ENCODE data around the gene RPS6KA3. TPM values are rescaled to one million over a fixed set of nuclear protein-coding genes. Genes with fewer than 3 reads are reported as not detected.

The RPS6KA3 gene
- total RNA-seq, 4 donors from 2014 or later, result 41.6 to 57.6 (median 51.4) TPM

DNA sequence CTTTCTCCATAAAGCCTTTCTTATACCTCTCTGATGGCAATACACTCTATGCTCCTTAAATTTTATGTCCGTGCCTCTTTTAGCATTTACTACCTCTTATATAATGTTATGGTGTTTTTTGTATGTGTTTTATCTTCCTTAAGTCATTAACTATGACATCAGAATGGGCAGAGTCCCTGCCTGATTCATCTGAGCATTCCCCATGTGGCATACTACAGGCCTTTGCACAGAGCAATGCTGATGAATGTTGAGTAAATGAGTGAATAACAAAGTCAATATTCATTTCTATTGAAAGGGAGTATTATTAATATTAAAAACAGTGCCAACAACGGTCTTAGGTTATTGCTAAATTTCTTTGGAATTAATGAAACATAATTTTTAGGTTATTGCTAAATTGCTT lies 18.8 kb upstream of the RPS6KA3 start:
- no peak for DNase-seq
- no peaks in the 10 kb centered on the region for H3K4me1 ChIP-seq
- no peak for TF ChIP-seq POLR2A (IDR thresholded peaks at IDR 0.05)
- TF ChIP-seq, protein P1, sequence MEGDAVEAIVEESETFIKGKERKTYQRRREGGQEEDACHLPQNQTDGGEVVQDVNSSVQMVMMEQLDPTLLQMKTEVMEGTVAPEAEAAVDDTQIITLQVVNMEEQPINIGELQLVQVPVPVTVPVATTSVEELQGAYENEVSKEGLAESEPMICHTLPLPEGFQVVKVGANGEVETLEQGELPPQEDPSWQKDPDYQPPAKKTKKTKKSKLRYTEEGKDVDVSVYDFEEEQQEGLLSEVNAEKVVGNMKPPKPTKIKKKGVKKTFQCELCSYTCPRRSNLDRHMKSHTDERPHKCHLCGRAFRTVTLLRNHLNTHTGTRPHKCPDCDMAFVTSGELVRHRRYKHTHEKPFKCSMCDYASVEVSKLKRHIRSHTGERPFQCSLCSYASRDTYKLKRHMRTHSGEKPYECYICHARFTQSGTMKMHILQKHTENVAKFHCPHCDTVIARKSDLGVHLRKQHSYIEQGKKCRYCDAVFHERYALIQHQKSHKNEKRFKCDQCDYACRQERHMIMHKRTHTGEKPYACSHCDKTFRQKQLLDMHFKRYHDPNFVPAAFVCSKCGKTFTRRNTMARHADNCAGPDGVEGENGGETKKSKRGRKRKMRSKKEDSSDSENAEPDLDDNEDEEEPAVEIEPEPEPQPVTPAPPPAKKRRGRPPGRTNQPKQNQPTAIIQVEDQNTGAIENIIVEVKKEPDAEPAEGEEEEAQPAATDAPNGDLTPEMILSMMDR (IDR thresholded peaks at IDR 0.05), result no peak
- 66 to 85% methylated on average over 2 of the region's 2 CpGs for WGBS, 2 donors
- intact Hi-C loops (cut with DNase I), result no loop called here
- no peak overlapping the region for H3K4me3 ChIP-seq (replicated peaks in 1 of 3)
- H3K27me3 ChIP-seq, result no peaks in the 10 kb centered on the region
- H3K27ac ChIP-seq, result no peak overlapping the region
- H3K36me3 ChIP-seq, result no peaks in the 10 kb centered on the region
- H3K9me3 ChIP-seq, result no peaks in the 10 kb centered on the region

DNA sequence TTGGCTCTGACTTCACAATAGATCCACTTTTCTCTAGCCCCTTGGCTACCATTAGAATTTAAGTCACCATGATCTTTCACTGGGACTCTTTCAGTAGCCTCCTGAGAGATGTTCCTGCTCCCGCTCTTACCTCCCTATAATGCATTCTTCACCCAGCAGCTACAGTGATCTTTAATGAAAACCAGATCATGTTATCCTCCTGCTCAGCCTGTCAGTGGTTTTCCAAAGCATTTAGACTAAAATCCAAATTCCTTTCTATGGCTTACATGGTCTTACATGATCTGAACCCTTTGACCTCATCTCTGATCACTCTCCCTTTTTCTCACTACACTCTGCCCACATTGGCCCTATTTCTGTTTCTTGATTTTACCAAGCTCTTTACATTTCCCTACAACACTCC lies 18.3 kb upstream of the RPS6KA3 start:
- H3K4me1 ChIP-seq, result no peaks in the 10 kb centered on the region
- H3K9me3 ChIP-seq, result no peaks in the 10 kb centered on the region
- 92 to 94% methylated on average over 1 of the region's 1 CpG for WGBS, 2 donors
- TF ChIP-seq, protein P1 (IDR thresholded peaks at IDR 0.05), result no peak
- no peak for TF ChIP-seq POLR2A (IDR thresholded peaks at IDR 0.05)
- no peak for DNase-seq
- intact Hi-C loops (cut with DNase I), result no loop called here
- H3K27ac ChIP-seq, result no peak overlapping the region
- H3K27me3 ChIP-seq, result no peaks in the 10 kb centered on the region
- H3K4me3 ChIP-seq (replicated peaks in 1 of 3), result no peak overlapping the region
- no peaks in the 10 kb centered on the region for H3K36me3 ChIP-seq

DNA sequence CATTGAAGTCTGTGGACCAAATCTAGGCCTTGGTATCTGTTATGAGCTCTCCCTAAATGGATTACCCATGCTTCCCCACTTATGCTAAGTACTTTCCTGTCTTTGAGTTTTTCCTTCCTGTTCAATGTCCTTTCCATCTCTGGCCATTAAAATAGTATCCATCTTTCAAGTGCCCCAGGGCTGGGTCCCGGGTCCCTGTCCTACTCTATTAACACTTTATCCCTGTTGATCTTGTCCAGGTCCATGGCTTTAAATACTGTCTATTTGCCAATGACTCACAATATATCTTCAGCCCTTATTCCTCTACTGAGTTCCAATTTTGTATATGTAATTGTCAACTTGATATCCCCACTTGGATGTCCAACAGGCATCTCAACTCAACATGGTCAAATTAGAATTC lies 17.7 kb upstream of the RPS6KA3 start:
- Histone ChIP-seq H3K36me3 (no peaks in the 10 kb centered on the region), H3K4me3 (replicated peaks in 1 of 3) (no peak overlapping the region), H3K9me3 (no peaks in the 10 kb centered on the region), H3K27me3 (no peaks in the 10 kb centered on the region), H3K4me1 (no peaks in the 10 kb centered on the region), H3K27ac (no peak overlapping the region)
- intact Hi-C loops (cut with DNase I), result no loop called here
- TF ChIP-seq, protein P1 (IDR thresholded peaks at IDR 0.05), result no peak
- TF ChIP-seq POLR2A (IDR thresholded peaks at IDR 0.05), result no peak
- 63 to 68% methylated on average over 1 of the region's 1 CpG for WGBS, 2 donors
- no peak for DNase-seq

DNA sequence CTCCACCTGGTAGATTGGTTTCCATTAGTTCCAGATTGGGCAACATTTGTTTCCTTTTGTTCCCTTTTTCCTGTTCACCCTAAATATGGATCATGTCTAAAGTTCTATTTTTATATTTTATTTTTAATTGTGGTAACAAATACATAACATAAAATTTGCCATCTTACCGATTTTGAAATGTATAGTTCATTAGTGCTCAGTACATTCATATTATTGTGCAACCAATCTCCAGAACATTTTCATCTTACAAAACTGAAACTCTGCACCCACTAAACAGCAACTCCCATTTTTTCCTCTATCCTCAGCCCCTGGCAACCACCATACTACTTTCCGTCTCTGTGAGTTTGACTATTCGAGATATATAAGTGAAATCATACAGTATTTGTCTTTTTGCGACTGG lies 14.2 kb upstream of the RPS6KA3 start:
- 89 to 95% methylated on average over 4 of the region's 4 CpGs for WGBS, 2 donors
- no peak for DNase-seq
- TF ChIP-seq POLR2A (IDR thresholded peaks at IDR 0.05), result no peak
- Histone ChIP-seq H3K4me3 (replicated peaks in 1 of 3) (no peak overlapping the region), H3K36me3 (no peaks in the 10 kb centered on the region), H3K4me1 (no peaks in the 10 kb centered on the region), H3K9me3 (no peaks in the 10 kb centered on the region), H3K27ac (no peak overlapping the region), H3K27me3 (no peaks in the 10 kb centered on the region)
- intact Hi-C loops (cut with DNase I), result no loop called here

DNA sequence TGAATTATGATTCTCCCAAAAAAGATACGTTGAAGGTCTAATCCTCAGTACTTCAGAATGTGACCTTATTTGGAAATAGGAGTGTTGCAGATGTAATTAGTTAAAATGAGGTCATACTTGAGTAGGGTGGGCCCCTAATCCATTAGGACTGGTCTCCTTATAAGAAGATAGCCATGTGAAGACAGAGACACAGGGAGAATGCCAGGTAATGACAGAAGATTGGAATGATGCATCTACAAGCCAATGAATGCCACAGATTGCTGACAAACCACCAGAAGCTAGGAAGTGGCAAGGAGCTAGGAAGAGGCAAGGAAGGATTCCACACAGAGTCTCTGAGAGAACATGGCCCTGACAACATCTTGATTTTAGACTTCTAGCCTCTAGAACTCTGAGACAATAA lies 7.4 kb upstream of the RPS6KA3 start:
- Histone ChIP-seq H3K27me3 (no peaks in the 10 kb centered on the region), H3K4me3 (replicated peaks in 1 of 3) (no peak overlapping the region), H3K36me3 (no peaks in the 10 kb centered on the region), H3K9me3 (no peaks in the 10 kb centered on the region), H3K27ac (no peak overlapping the region), H3K4me1 (no peaks in the 10 kb centered on the region)
- intact Hi-C loops (cut with DNase I), result no loop called here
- 81 to 93% methylated on average over 1 of the region's 1 CpG for WGBS, 2 donors
- no peak for DNase-seq
- no peak for TF ChIP-seq POLR2A (IDR thresholded peaks at IDR 0.05)
- TF ChIP-seq, protein P1 (IDR thresholded peaks at IDR 0.05), result no peak

DNA sequence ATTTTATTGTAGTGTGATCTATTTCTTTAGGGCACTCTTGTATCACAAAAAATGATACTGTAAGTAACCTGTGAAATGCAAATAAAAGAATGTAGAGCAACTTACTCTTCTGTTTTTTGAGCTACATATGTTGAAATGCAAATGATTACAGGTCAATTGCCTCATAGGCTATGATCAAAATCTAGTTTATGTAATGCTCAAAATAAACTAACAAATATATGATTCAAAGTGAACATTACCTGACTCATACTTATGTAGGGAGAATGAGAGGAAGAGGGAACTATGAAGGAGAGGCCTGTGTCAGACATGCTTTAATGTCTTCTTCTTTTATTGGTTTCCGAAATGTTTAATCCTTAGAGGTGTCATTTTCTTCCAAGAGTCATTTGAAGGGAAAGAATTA lies 5.0 kb upstream of the RPS6KA3 start:
- H3K4me3 ChIP-seq (replicated peaks in 1 of 3), result no peak overlapping the region
- H3K36me3 ChIP-seq, result no peaks in the 10 kb centered on the region
- TF ChIP-seq, protein P1 (IDR thresholded peaks at IDR 0.05), result no peak
- no peak for TF ChIP-seq POLR2A (IDR thresholded peaks at IDR 0.05)
- 92 to 100% methylated on average over 1 of the region's 1 CpG for WGBS, 2 donors
- intact Hi-C loops (cut with DNase I), result no loop called here
- no peaks in the 10 kb centered on the region for H3K9me3 ChIP-seq
- no peaks in the 10 kb centered on the region for H3K4me1 ChIP-seq
- no peak for DNase-seq
- H3K27ac ChIP-seq, result no peak overlapping the region
- H3K27me3 ChIP-seq, result no peaks in the 10 kb centered on the region

Data from thyroid gland (tissue), 4 donors.